GM21360 (cell line): Measurements from ENCODE around the gene CEMIP.

Source experiments
- ATAC-seq: cut with Tn5 transposase; IDR thresholded peaks from one replicate; pipeline ENCODE4 v1.9.1; 2021; ENCODE audit warnings: mild to moderate bottlenecking, moderate library complexity; ENCODE audit not compliant: unreplicated experiment

CEMIP gene

DNA sequence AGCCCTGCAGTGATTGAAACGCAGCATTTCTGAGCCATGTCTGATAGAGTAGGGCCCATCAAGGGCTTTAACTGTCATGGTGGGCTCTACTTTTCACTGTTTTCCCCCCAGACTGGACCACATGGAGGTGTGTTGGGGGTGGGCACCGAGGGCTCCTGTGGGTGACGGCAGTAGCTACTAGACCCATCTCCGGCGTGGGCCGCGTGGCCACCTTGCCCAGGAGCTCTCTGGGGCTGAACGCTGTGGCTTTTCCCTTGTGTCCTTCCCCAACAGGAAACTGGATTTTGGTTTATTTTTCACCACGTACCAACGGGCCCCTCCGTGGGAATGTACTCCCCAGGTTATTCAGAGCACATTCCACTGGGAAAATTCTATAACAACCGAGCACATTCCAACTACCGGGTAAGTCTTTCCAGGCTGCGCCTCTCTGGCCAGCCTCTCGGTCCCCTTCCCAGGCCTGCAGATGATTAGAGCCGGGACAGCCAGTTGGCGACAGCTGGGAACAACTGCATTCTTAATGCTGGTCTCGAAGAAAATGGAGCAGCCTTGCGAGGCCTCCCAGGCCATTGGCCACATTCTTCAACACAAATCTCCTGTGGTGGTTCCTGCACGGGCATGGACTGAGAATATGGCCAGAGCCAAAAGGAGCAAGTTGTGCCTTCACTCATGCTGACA lies 142.7 kb downstream of the CEMIP start:
- ATAC-seq, result no peak

DNA sequence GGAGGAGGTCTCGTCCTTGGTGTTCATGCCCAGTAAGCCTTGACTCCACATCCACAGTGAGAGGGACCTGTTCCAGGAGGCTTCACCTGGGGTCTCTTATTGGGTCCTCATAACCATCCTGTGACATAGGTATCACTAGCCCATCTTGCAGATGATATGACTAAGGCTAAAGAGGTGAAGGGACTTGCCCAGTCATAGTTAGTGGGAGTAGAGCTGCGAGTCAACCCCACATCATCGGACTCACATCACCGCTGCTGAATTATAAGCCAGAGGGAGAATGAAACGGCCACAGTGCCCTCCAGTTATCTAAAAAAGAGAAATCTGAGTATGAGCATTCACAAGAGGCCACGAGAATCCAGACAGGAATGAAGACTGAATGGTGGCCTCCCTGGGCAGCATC lies 144.5 kb downstream of the CEMIP start:
- no peak for ATAC-seq

DNA sequence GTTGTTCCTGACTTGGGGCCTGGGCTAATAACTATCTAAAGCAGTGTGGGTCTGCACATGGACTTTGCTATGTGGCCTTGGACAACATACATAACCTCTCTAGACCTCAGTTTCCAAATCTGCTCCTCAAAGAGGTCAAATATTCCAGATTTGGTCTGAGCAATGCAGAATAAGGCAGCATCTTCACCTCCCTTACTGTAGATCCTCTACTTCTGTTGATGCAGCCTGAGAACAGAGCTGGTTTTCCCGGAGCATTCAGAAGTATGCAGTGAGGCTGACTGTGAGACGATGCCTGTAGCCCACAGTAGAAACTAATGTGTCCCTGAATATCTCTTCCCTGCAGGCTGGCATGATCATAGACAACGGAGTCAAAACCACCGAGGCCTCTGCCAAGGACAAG lies 145.1 kb downstream of the CEMIP start:
- no peak for ATAC-seq

DNA sequence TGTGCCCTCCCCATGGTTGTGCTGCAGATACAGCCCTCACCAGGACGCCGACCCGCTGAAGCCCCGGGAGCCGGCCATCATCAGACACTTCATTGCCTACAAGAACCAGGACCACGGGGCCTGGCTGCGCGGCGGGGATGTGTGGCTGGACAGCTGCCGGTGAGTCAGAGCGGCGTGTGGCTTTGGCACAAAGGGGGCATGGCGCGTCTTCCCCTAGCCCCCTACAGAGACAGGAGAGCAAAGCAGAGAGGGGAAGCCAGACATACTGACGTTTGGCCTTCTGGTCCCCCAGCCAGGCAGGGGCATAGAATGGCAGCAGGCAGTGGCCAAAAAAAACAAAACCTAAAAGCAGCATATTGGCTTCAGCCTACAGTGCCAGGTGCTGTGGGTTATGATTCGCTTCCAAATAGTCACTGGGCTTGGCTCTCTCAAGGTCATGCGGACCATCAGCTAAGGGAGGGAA lies 146.5 kb downstream of the CEMIP start:
- no peak for ATAC-seq

DNA sequence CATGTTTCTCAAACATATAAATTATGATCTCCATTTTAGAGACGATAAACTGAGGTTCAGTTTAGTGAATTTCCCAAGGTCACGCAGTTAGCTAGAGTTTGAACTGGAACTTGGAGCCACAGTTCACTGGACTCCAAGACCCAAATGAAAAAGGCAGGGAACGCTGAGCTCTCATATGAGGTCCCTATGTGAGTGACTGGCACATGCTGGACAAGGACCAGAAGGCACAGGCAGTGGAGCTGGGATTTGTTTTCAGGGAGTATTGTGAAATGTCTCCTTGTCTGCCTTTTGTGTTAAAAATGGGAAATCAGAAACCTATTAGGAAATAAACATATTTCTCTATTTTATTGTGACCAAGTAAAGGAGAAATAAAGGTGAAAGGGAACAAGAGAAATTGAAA lies 147.0 kb downstream of the CEMIP start:
- ATAC-seq, result no peak

DNA sequence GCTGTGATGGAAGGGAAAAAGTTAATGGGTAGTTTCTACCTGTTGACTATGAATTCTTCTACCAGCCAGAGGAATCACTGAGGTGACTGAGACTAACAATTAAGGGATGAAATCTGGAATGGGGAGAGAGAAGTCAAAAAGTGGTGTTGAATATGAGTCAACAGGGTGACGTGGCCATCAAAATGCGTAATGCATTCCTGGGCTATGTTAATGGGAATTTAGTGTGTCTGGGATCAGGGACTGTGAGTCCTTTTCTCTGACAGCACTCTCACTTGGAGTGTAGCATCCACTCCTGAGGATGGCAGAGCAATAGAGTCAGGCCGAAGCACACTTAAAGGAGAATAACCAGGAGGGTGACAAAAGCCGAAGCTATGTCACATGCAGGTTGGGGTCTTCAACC lies 150.1 kb downstream of the CEMIP start:
- ATAC-seq, result no peak

DNA sequence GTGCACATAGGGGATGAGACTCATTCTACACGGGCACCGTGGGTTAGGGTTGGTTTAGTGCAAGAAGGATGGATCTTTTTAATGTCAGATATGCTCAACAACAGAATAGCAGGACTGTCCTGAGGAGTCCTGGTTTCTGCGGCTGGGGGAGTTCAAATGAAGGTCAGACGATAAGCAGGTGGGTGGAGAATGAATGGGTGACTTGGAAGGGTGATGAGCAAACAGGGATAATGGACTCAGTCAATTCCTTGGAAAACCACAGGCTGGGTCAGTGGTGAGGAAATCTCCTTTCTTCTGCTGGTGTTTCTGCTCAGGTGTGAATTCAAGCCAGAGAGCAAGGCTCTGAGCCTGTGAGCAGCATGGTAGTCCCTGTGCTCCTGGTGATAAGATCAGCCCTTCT lies 150.5 kb downstream of the CEMIP start:
- no peak for ATAC-seq

DNA sequence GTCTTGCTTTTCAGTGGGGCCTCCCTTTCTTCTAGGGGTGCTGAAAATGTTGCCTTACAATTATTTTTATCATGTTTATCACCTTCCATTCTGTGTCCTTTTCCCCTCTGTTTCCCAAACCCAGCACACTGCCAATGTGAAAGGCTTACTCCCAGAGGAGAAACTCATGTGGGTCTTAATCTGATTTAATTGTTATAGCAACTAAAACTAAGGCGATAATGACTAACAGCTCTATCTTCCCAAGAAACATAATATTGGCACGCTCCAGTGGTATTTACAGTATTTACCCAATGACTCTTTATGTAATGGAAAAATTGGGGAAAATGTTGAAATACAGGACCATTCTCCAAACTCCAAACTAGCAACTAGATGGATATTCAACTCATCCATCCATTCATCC lies 152.0 kb downstream of the CEMIP start:
- no peak for ATAC-seq

DNA sequence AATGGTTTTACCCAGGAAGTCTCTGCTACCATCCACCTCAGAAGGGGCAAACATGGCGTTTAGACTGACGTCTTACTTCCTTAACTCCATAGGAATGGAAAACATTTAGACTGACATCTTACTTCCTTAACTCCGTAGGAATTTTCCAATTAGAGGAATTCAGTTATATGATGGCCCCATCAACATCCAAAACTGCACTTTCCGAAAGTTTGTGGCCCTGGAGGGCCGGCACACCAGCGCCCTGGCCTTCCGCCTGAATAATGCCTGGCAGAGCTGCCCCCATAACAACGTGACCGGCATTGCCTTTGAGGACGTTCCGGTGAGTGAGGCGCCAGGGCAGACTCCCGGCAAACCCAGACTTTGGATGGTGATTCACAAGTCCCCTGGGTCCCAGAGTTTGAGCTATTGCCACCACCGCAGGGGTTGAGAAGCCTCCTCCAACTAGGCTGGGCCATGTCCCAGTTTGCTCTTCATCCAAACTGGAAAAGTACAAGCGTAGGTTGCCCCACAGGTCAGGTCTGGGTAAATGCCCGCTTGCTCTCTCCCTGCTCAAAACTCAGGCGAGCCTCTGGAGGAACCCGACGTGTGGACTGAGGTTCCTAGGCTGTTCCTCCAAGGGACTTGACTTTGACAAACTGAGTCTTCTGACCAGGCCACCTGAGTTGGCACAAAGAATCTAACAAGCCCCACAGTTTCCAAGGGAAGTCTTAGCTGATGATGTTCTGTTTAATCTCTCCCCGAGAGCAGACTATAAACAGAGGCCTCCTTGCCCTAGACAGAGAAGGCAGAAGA lies 152.7 kb downstream of the CEMIP start:
- no peak for ATAC-seq

DNA sequence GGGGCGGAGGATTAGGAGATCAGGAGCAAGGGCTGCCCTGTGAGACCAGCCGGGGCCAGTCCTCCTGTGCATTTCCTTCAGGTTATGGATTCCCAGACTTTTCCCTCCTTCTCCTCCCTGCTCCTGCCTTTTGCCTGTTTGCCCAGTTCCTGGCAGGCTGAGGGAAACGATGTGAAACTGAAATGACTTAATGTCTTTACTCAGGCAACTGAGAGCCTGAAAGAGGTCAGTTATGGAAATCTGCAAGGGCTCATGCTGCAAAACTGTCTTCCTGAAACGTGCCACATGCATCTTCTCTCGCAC lies 153.3 kb downstream of the CEMIP start:
- no peak for ATAC-seq

DNA sequence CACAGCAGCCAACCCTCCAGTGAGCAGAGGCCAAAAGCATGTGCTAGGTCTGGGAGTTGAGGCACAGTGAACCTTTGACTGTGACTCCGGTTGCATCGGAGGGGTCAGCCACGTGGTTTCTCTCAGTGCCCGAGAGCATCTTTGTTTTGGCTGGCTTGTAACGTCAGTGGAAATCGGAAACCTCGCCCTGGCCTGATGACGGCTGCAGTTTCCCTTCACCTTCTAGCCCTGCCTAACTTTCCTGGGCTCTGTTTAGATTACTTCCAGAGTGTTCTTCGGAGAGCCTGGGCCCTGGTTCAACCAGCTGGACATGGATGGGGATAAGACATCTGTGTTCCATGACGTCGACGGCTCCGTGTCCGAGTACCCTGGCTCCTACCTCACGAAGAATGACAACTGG lies 153.8 kb downstream of the CEMIP start:
- ATAC-seq, result no peak

DNA sequence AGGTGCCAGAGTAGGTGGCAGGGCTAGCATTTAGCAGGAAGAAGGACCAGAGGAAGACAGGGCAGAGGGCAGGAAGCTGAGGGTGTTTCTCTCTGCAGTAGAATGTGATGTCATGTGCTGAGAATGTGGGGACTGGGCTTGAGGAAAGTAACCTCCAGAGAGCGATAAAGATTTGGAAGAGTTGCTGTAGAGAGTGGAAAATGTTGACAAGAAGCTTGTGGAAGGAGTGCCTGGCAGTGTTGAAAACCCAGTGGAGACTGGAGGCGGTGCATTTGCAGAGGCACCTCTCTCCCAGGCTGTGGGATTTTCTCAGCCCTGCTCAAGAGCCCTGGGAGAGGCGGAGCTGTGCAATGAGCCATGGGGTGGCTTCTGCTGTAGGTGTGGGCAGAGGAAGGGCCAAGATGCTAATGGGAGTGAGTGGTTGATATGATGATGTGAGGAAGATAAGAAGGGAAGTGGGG lies 155.6 kb downstream of the CEMIP start:
- ATAC-seq, result no peak

DNA sequence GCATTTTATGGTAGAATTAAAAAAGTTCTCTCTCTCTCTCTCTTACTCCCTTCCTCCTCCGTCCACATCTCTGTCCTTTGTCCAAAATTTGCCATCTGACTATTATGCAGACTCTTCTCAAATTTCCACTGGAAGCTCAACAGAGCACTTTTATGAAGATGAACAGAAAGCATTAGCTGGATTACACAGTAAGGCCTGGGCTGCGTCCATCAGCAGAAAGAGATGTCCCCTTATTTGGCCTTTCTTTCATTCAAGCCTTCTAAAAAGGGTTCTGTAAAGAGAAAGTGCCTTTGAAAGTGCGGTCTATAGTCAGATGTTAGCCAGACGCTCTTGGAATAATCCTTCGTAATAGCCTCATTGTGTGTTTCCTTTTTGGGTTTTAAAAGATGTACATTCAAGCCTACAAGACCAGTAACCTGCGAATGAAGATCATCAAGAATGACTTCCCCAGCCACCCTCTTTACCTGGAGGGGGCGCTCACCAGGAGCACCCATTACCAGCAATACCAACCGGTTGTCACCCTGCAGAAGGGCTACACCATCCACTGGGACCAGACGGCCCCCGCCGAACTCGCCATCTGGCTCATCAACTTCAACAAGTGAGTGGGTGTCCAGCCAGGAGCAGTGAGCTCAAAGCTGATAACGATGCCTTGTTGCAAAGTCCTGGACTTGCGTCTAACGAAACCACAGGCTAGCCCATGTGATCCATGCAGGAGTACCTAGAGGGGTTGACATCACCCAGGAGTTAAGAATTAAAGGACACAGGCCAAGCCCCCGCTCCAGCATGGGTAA lies 157.3 kb downstream of the CEMIP start:
- ATAC-seq, result no peak

DNA sequence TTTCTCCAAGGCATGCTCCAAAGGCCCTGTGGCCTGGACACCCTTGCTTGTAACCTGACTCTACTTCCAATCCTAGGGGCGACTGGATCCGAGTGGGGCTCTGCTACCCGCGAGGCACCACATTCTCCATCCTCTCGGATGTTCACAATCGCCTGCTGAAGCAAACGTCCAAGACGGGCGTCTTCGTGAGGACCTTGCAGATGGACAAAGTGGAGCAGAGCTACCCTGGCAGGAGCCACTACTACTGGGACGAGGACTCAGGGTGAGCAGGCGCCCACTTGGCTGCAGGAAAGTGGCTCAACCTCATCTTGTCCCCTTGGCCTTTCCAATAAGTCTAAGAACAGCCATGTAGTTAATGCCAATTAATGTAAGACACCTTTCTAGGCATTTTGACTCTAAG lies 158.5 kb downstream of the CEMIP start:
- ATAC-seq, result no peak

DNA sequence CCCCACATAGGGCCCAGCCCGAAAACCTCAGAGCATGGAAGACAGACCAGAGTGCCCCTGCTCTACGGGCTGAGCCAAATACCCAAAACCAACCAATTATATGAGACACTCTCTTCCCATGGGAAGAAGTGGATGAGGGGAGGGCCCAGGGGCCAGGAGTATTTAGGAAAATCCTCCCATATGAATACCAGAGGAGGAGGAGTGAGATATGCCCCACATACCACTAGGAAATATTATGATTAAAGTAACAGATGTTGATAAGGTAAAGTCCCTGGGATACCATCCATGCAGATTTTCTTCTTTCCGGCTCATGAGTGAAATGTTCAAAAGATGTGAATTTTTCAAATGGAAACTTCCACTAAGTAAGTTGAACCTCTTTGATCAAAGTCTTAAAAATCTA lies 160.0 kb downstream of the CEMIP start:
- no peak for ATAC-seq

DNA sequence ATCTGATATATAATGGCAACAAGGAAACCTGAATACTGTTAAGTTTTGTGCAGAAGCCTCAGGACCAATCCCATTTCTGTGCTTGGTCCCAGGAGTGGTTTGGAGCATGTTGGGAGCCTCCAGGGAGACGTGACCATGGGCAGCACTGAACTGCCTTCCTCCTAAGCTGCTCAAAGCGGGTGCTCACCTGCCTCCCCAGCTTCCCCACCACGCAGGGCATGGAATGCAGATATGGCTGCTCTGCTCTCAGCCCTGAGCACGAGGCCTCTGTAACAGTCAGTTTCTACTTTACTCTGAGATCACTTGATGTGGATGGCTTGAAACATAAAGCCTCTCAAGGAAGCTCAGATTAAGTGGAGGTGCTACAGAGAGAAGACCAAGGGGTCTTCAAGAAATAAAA lies 161.2 kb downstream of the CEMIP start:
- ATAC-seq, result no peak

DNA sequence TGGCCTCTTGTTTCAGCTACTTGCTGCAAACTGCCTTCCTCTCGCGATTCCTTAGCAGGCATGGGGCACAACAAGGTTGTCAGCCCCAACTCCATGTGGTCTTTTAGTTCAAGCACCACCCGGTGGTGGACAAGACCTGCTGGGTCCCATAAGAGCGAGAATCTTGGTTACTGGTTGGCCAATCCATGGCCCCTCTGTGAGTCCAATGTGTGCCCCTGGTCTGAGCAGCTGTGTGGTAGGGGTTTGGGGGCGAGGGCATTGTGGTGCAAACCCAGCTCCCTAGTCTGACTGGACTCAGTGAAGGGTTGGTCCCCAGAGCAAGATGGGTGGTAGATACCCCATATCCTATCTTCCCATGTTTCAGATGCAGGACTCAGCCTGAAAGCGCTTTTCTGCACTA lies 161.7 kb downstream of the CEMIP start:
- no peak for ATAC-seq

DNA sequence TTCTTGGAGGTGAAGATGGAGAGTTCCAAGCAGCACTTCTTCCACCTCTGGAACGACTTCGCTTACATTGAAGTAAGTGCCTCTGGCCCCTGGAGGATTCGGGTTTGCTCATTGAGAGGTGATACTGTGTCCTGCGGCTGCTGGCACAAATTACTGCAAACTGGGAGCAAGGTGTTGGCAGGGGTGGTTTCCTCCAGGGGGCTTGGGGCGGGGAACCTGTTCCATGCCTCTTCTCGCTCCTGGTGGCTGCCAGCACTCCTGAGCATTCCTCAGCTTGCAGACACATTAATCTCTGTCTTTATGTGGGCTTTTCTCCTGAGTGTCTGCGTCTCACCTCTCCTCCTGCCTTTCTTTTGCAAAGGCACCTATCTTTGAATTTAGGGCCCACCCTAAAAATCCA lies 163.1 kb downstream of the CEMIP start:
- no peak for ATAC-seq

DNA sequence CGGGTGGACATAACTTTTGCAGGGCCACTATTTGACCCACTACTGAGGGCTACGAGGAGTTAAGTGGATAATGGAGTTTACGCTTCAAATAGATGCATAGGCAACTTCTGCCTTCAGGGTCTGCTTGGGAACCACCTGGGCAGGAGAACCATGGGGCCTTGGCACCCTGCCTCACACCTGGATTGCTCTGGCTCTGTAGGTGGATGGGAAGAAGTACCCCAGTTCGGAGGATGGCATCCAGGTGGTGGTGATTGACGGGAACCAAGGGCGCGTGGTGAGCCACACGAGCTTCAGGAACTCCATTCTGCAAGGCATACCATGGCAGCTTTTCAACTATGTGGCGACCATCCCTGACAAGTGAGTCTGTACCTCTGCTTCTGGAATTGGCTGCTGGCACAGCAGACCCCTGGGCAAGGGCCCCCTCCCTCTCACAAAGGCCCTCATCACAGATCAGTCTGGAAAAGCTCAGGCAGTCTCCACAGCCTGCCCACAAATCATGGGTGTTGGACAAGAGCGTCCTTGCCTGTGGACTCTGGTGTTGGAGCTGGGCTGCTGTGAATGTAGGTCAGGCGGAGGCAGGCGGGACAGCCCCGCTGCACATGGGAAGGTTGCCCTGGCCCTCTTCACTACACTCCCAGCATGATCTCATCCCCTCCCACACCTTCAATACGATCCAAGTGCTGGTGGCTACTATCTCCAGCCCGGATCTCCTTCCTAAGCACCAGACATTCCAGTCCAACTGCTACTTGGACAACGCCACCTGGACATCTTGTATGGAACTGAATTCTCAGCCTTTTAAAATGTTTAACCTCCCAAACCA lies 163.8 kb downstream of the CEMIP start:
- no peak for ATAC-seq

DNA sequence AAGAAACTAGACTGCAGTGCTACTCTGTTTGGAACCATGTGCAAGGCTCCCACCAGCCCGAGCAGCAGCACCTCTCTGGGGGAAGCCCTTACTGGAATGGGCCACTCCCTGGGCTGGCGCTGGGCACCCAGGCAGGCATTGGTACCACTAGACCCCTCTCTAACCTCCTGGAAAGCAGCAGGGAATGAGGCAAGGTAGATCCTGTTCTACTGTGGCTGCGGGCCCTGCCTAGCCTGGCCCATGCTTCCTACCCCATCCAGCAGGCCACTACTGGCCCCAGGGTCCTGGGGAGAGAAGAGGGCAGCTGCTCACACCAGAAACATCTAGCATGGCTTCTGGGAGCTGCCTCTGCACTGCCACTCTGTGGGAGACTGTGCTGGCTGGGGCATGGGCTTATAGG lies 165.6 kb downstream of the CEMIP start:
- ATAC-seq, result no peak

DNA sequence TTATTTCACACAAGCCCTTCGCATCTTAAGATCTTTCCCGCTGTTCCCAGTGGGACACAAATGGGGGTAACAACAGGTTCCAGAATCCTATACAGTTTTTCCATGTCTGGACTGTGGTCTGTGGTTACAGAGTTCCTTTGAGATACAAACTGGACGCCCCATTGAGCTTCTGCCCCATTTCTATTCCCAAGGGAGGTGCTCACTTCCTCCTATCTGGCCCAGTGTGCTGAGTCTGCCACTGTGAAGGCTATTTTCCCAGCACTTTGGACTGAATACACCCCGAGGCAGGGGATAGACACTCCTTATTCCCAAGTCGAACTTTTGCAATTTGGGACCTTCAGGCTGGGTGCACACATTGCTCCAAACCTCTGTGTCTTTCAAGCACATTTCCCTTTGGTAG lies 166.4 kb downstream of the CEMIP start:
- ATAC-seq, result no peak
